HepG2 (cell line): ENCODE data around the gene TMEM214. TPM values are rescaled to one million over a fixed set of nuclear protein-coding genes. Genes with fewer than 3 reads are reported as not detected.

ENCODE experiments used
- ESRRA ChIP-seq: sonication (generic); formaldehyde crosslinking; IDR thresholded peaks from 2 replicates; pipeline ENCODE4 v1.5.1; 2020; ENCODE audit warnings: mild to moderate bottlenecking, low read depth, missing genetic modification reagents
- FOXO1 ChIP-seq: sonication (generic); formaldehyde crosslinking; IDR thresholded peaks from 2 replicates; pipeline ENCODE4 v1.4.0; 2020; ENCODE audit warnings: missing genetic modification reagents
- KLF15 ChIP-seq: sonication (generic); formaldehyde crosslinking; IDR thresholded peaks from 2 replicates; pipeline ENCODE4 v1.8.1; 2023; ENCODE audit warnings: borderline replicate concordance, mild to moderate bottlenecking, inconsistent platforms, missing genetic modification reagents, mixed read lengths
- MTA1 ChIP-seq: sonication (generic); formaldehyde crosslinking; IDR thresholded peaks from 2 replicates; pipeline ENCODE4 v1.4.0; 2020; ENCODE audit warnings: missing genetic modification reagents, mild to moderate bottlenecking, borderline replicate concordance
- NFKB2 ChIP-seq: sonication (generic); formaldehyde crosslinking; IDR thresholded peaks from 2 replicates; pipeline ENCODE4 v1.4.0; 2020; ENCODE audit warnings: missing genetic modification reagents, borderline replicate concordance
- NR2C2 ChIP-seq: sonication (generic); formaldehyde crosslinking; IDR thresholded peaks from 2 replicates; pipeline ENCODE4 v1.4.0; 2020; ENCODE audit warnings: missing genetic modification reagents, mild to moderate bottlenecking, moderate library complexity, borderline replicate concordance
- ONECUT2 ChIP-seq: sonication (generic); formaldehyde crosslinking; IDR thresholded peaks from 2 replicates; pipeline ENCODE4 v1.4.0; 2020; ENCODE audit warnings: missing genetic modification reagents
- TCF7 ChIP-seq: sonication (generic); IDR thresholded peaks from 2 replicates; pipeline ENCODE4 v1.6.1; 2016; ENCODE audit warnings: antibody characterized with exemption, low read depth
- ZBTB3 ChIP-seq: sonication (generic); formaldehyde crosslinking; IDR thresholded peaks from 2 replicates; pipeline ENCODE4 v1.4.0; 2020; ENCODE audit warnings: low read depth, mild to moderate bottlenecking, moderate library complexity, missing genetic modification reagents, borderline replicate concordance
- ZNF230 ChIP-seq: sonication (generic); formaldehyde crosslinking; IDR thresholded peaks from 2 replicates; pipeline ENCODE4 v1.4.0; 2020; ENCODE audit warnings: mild to moderate bottlenecking, missing genetic modification reagents
- ZNF282 ChIP-seq: fragments of 450-650 bp; IDR thresholded peaks from 2 replicates; pipeline ENCODE4 v1.6.1; 2018; ENCODE audit not compliant: partially characterized antibody
- ZNF546 ChIP-seq: sonication (generic); formaldehyde crosslinking; conservative IDR thresholded peaks from 2 replicates; pipeline ENCODE4 v1.8.1; 2023; ENCODE audit warnings: mild to moderate bottlenecking, missing genetic modification reagents
- ZNF558 ChIP-seq: sonication (generic); formaldehyde crosslinking; IDR thresholded peaks from 2 replicates; pipeline ENCODE4 v1.9.0; 2022; ENCODE audit warnings: mild to moderate bottlenecking, missing genetic modification reagents, borderline replicate concordance
- ZNF615 ChIP-seq: sonication (generic); formaldehyde crosslinking; IDR thresholded peaks from 2 replicates; pipeline ENCODE4 v1.5.0; 2020; ENCODE audit warnings: mild to moderate bottlenecking, missing genetic modification reagents, borderline replicate concordance
- polyA plus RNA-seq, 8 experiments: library from polyadenylated mRNA; depleted of rRNA in 3 of 8; stranded (reverse) in 7 of 8; unstranded in 1 of 8; fragments of >200 nt; fragmentation: Illumina TruSeq in 4 of 8; extraction: Trizol in 4 of 8; gene quantifications; 2 replicates each; pipeline versions ENCODE4 v1.2.1 to v1.2.3, GENCODE V29; 2011 to 2016; ENCODE audit warnings: low read depth in 4 of 8, missing spikeins in 1 of 8, mixed read lengths in 1 of 8; ENCODE audit not compliant: insufficient read depth in 1 of 8
- total RNA-seq, 5 experiments: library from RNA; depleted of rRNA; stranded (reverse); fragments of >200 nt; fragmentation: Illumina TruSeq; extraction: Trizol; gene quantifications; 2 replicates each; pipeline ENCODE4 v1.2.3, GENCODE V29; 2016; ENCODE audit warnings: low read depth in 1 of 5
- TF ChIP-seq, protein P1 (sequence below): sonication (generic); formaldehyde crosslinking; IDR thresholded peaks from 2 replicates; pipeline ENCODE4 v1.5.1; 2020; ENCODE audit warnings: missing genetic modification reagents, mild to moderate bottlenecking, borderline replicate concordance
- TF ChIP-seq, protein P2 (sequence below): sonication (generic); formaldehyde crosslinking; IDR thresholded peaks from 2 replicates; pipeline ENCODE4 v1.4.0; 2020; ENCODE audit warnings: missing genetic modification reagents
- TF ChIP-seq, protein P3 (sequence below): sonication (generic); formaldehyde crosslinking; IDR thresholded peaks from 2 replicates; pipeline ENCODE4 v1.8.1; 2023; ENCODE audit warnings: mild to moderate bottlenecking, missing genetic modification reagents
- TF ChIP-seq, protein P4 (sequence below): sonication (generic); formaldehyde crosslinking; IDR thresholded peaks from 2 replicates; pipeline ENCODE4 v1.8.0; 2022; ENCODE audit warnings: mild to moderate bottlenecking, missing genetic modification reagents; ENCODE audit not compliant: insufficient replicate concordance

TMEM214 gene
- total and polyA plus RNA-seq, 2 of the 13 experiments (the other 11 are each of a cell fraction or from before 2014, with no cell fraction given): 58.3 to 132 TPM

DNA sequence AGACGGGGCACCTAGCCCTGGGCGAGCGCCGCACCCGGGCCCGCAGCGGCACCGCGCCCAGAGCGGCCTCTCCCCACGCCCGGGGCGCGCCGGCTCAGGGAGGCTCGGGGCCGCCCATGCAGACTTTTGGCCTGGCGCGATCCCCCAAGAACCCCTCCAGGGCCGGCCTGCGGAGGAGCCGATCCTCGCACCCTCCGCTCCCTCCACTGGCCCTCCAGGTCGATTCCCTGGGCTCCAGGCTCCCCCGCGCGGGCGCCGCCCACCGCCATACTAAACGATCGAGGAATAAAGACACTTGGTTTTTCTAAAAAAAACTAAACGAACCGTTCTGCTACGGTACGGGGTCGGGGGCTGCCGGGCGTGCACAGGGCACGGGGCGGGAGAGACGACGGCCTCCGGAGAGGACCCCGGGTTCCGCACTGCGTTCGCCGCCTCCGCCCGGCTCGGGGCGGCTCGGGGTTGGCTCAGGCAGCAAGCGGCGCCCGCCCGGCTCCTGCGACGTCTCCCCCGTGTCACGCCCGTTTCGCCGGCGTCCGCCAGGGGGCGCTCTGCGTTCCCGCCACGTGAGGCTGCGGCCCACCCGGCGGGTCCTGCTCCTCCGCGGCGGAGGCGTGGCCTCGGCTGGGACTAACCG, 53.4 kb downstream of the TMEM214 start (continued):
- TF ChIP-seq, protein P1, sequence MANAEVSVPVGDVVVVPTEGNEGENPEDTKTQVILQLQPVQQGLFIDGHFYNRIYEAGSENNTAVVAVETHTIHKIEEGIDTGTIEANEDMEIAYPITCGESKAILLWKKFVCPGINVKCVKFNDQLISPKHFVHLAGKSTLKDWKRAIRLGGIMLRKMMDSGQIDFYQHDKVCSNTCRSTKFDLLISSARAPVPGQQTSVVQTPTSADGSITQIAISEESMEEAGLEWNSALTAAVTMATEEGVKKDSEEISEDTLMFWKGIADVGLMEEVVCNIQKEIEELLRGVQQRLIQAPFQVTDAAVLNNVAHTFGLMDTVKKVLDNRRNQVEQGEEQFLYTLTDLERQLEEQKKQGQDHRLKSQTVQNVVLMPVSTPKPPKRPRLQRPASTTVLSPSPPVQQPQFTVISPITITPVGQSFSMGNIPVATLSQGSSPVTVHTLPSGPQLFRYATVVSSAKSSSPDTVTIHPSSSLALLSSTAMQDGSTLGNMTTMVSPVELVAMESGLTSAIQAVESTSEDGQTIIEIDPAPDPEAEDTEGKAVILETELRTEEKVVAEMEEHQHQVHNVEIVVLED (CRISPR knock-in tag): peak; percentile 74
- TF ChIP-seq, protein P2, sequence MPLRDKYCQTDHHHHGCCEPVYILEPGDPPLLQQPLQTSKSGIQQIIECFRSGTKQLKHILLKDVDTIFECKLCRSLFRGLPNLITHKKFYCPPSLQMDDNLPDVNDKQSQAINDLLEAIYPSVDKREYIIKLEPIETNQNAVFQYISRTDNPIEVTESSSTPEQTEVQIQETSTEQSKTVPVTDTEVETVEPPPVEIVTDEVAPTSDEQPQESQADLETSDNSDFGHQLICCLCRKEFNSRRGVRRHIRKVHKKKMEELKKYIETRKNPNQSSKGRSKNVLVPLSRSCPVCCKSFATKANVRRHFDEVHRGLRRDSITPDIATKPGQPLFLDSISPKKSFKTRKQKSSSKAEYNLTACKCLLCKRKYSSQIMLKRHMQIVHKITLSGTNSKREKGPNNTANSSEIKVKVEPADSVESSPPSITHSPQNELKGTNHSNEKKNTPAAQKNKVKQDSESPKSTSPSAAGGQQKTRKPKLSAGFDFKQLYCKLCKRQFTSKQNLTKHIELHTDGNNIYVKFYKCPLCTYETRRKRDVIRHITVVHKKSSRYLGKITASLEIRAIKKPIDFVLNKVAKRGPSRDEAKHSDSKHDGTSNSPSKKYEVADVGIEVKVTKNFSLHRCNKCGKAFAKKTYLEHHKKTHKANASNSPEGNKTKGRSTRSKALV (CRISPR knock-in tag): peak; percentile 74
- TF ChIP-seq, protein P3, sequence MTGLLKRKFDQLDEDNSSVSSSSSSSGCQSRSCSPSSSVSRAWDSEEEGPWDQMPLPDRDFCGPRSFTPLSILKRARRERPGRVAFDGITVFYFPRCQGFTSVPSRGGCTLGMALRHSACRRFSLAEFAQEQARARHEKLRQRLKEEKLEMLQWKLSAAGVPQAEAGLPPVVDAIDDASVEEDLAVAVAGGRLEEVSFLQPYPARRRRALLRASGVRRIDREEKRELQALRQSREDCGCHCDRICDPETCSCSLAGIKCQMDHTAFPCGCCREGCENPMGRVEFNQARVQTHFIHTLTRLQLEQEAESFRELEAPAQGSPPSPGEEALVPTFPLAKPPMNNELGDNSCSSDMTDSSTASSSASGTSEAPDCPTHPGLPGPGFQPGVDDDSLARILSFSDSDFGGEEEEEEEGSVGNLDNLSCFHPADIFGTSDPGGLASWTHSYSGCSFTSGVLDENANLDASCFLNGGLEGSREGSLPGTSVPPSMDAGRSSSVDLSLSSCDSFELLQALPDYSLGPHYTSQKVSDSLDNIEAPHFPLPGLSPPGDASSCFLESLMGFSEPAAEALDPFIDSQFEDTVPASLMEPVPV (CRISPR knock-in tag): peak; percentile 89
- peak; percentile 46; the same call in 1 of the 2 replicates for TF ChIP-seq ZNF558 (CRISPR knock-in tag)
- TF ChIP-seq ZNF615: no peak
- 0 out of 2 replicates have a peak, but pooled peaks have one; percentile 23 for TF ChIP-seq ESRRA
- TF ChIP-seq ONECUT2: no peak
- TF ChIP-seq TCF7: no peak
- peak; percentile 22; the same call in 1 of the 2 replicates for TF ChIP-seq ZNF546 (CRISPR knock-in tag)
- peak; percentile 56; the same call in 1 of the 2 replicates for TF ChIP-seq NR2C2 (CRISPR knock-in tag)
- TF ChIP-seq ZNF282: no peak
- TF ChIP-seq, protein P4, sequence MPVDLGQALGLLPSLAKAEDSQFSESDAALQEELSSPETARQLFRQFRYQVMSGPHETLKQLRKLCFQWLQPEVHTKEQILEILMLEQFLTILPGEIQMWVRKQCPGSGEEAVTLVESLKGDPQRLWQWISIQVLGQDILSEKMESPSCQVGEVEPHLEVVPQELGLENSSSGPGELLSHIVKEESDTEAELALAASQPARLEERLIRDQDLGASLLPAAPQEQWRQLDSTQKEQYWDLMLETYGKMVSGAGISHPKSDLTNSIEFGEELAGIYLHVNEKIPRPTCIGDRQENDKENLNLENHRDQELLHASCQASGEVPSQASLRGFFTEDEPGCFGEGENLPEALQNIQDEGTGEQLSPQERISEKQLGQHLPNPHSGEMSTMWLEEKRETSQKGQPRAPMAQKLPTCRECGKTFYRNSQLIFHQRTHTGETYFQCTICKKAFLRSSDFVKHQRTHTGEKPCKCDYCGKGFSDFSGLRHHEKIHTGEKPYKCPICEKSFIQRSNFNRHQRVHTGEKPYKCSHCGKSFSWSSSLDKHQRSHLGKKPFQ: peak; percentile 88
- peak; percentile 80; the same call in 1 of the 2 replicates for TF ChIP-seq ZBTB3 (CRISPR knock-in tag)
- TF ChIP-seq MTA1: peak; percentile 69
- peak; percentile 71 for TF ChIP-seq FOXO1 (CRISPR knock-in tag)
- peak; percentile 92 for TF ChIP-seq NFKB2 (CRISPR knock-in tag)
- no peak for TF ChIP-seq KLF15 (CRISPR knock-in tag)
- TF ChIP-seq ZNF230 (CRISPR knock-in tag): 0 out of 2 replicates have a peak, but pooled peaks have one; percentile 55
